Measurements from ENCODE around the gene GPR132. TPM values are rescaled to one million over a fixed set of nuclear protein-coding genes. Genes with fewer than 3 reads are reported as not detected.

The GPR132 gene
- total and polyA plus RNA-seq, 2 donors (not counting 3 experiments of a cell fraction or from before 2014, with no cell fraction given), result not detected

DNA sequence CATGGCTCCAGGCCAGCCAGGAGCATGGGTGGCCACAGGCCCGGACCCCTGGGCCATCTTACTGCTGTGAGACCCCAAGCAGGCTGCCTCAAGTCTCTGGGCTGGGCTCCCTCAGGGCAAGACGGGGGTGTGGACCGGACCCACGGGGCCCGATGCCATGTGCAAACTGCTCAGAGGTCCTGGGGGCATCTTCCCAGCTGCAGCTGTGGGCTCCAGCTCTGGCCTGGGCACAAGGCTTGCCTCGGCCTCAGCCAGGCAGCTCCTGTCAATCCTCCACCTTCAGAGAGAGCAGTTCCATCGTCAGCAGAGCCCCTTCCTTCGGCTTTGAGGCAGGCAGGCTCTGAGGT lies 12.4 kb upstream of the GPR132 start:
- no TSS peak for BruUV-seq (replicated peaks)
- Histone ChIP-seq H3K4me1 (ENCODE audit: control insufficient read depth, extremely low read depth, insufficient read depth, low read length) (no peaks in the 10 kb centered on the region), H4K20me1 (replicated peaks; ENCODE audit: control insufficient read depth, extremely low read depth, insufficient read depth, low read length) (no peaks in the 10 kb centered on the region), H3K9ac (replicated peaks; ENCODE audit: extremely low read depth, insufficient read depth, low read length) (no peak overlapping the region), H2AFZ (ENCODE audit: low read depth, low read length) (no peak overlapping the region), H3K9me3 (replicated peaks; ENCODE audit: control insufficient read depth, insufficient read depth, low read length) (no peaks in the 10 kb centered on the region), H3K9me1 (replicated peaks; ENCODE audit: control insufficient read depth, extremely low read depth, insufficient read depth, low read length) (no peaks in the 10 kb centered on the region), H3K36me3 (ENCODE audit: control insufficient read depth in 2 of 2, extremely low read depth in 1 of 2, insufficient read depth in 2 of 2, low read length in 2 of 2) (no peaks in the 10 kb centered on the region), H3K4me2 (ENCODE audit: insufficient read depth, low read length) (no peak overlapping the region), H3K4me3 (replicated peaks in 1 of 3; ENCODE audit: insufficient read depth in 1 of 3, low read depth in 1 of 3, low read length in 3 of 3) (no peak overlapping the region), H3K27ac (ENCODE audit: insufficient read depth, low read depth, low read length) (no peak overlapping the region), H3K79me2 (ENCODE audit: control insufficient read depth, insufficient read depth, low read length) (no peaks in the 10 kb centered on the region), H3K27me3 (ENCODE audit: control insufficient read depth in 2 of 2, insufficient read depth in 2 of 2, low read length in 2 of 2) (no peaks in the 10 kb centered on the region)
- DNase-seq (ENCODE audit: low read depth, low spot score), result no peak
- POLR2A ChIA-PET, result no interaction called here
- TF ChIP-seq POLR2A (IDR thresholded peaks at IDR 0.05; ENCODE audit: low read depth, low read length) (no peak), JUN (IDR thresholded peaks at IDR 0.05; ENCODE audit: borderline replicate concordance, insufficient read depth, insufficient read length, low read depth) (no peak), POLR2AphosphoS5 (IDR thresholded peaks at IDR 0.05; ENCODE audit: insufficient read depth, low read depth, low read length) (no peak)
- TF ChIP-seq, protein P1, sequence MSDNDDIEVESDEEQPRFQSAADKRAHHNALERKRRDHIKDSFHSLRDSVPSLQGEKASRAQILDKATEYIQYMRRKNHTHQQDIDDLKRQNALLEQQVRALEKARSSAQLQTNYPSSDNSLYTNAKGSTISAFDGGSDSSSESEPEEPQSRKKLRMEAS (IDR thresholded peaks at IDR 0.05; ENCODE audit: insufficient read depth, insufficient read length), result no peak
- FAIRE-seq, result no peak
- intact Hi-C loops (cut with micrococcal nuclease) (no loop called here), dilution Hi-C loops (cut with MboI; ENCODE audit: extremely low pct_ligation_motif_present, low sequenced_read_pairs) (loop anchor here (10.0 kb wide), 1 partner anchor 143 kb away; no protein-coding TSS in a partner anchor)
- CTCF ChIA-PET, result interaction anchor here (0.9 kb wide), 1 partner anchor 9 kb away, joined by 4 read pairs; no protein-coding TSS in a partner anchor

DNA sequence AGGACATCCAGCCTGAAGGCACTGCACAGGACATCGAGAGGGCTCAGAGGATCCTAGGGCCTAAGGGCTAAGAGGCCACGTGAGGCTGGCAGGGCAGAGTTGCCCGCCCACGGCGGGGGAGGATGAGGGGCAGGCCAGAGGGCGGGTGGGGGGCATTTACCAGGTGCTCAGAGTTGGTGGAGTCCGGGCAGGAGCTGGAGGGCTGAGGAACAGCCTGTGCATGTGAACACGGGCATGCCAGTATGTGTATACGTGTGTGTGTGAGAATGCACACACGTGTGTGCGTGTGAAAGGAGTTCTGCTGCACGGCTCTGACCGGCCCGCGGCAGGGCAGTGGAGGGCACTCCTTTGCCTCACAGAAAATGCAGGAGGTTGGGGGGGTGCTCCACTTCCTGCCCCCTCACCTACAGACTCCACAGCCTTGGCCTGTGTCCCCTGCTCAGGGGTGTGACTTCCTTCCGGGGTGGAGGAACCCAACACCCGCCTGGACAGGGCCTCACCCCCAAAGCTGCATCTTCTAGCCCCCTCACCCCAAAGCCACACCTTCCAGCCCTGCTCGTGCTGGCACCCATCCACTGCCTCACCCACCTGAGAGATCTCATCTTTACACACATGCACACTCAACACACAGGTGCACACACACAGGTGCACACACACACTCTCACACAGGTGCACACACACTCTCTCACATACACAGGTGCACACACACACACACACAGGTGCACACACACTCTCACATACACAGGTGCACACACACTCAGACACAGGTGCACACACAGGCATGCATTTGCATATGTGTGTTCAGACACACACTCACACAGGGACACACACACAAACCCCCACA lies 11.8 kb upstream of the GPR132 start:
- ChIA-PET CTCF (interaction anchor here (0.9 to 2.0 kb wide), 3 partner anchors 10 to 13 kb away, joined by 4 to 8 read pairs (median 8); no protein-coding TSS in a partner anchor), POLR2A (no interaction called here)
- TF ChIP-seq JUN (IDR thresholded peaks at IDR 0.05; ENCODE audit: borderline replicate concordance, insufficient read depth, insufficient read length, low read depth) (no peak), EZH2 (IDR thresholded peaks at IDR 0.05; ENCODE audit: borderline replicate concordance, low read depth, low read length, severe bottlenecking) (no peak), GATA2 (IDR thresholded peaks at IDR 0.05; ENCODE audit: insufficient read depth, insufficient read length, low read depth, low read length) (no peak), POLR2A (IDR thresholded peaks at IDR 0.05; ENCODE audit: low read depth, low read length) (no peak), POLR2AphosphoS5 (IDR thresholded peaks at IDR 0.05; ENCODE audit: insufficient read depth, low read depth, low read length) (no peak), MYC (IDR thresholded peaks at IDR 0.05; ENCODE audit: low read depth, low read length) (no peak), FOS (IDR thresholded peaks at IDR 0.05; ENCODE audit: borderline replicate concordance, insufficient read depth, low read length) (no peak)
- TF ChIP-seq, protein P1 (IDR thresholded peaks at IDR 0.05; ENCODE audit: insufficient read depth, insufficient read length), result no peak
- TF ChIP-seq, protein P2, sequence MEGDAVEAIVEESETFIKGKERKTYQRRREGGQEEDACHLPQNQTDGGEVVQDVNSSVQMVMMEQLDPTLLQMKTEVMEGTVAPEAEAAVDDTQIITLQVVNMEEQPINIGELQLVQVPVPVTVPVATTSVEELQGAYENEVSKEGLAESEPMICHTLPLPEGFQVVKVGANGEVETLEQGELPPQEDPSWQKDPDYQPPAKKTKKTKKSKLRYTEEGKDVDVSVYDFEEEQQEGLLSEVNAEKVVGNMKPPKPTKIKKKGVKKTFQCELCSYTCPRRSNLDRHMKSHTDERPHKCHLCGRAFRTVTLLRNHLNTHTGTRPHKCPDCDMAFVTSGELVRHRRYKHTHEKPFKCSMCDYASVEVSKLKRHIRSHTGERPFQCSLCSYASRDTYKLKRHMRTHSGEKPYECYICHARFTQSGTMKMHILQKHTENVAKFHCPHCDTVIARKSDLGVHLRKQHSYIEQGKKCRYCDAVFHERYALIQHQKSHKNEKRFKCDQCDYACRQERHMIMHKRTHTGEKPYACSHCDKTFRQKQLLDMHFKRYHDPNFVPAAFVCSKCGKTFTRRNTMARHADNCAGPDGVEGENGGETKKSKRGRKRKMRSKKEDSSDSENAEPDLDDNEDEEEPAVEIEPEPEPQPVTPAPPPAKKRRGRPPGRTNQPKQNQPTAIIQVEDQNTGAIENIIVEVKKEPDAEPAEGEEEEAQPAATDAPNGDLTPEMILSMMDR (IDR thresholded peaks at IDR 0.05; ENCODE audit: extremely low read depth in 1 of 2, insufficient read depth in 1 of 2, low read depth in 1 of 2, low read length in 2 of 2), result no peak
- H3K4me1 ChIP-seq (ENCODE audit: control insufficient read depth, extremely low read depth, insufficient read depth, low read length), result no peaks in the 10 kb centered on the region
- FAIRE-seq, result no peak
- H3K4me3 ChIP-seq (replicated peaks in 1 of 3; ENCODE audit: insufficient read depth in 1 of 3, low read depth in 1 of 3, low read length in 3 of 3), result no peak overlapping the region
- no peaks in the 10 kb centered on the region for H3K36me3 ChIP-seq (ENCODE audit: control insufficient read depth in 2 of 2, extremely low read depth in 1 of 2, insufficient read depth in 2 of 2, low read length in 2 of 2)
- no peaks in the 10 kb centered on the region for H3K27me3 ChIP-seq (ENCODE audit: control insufficient read depth in 2 of 2, insufficient read depth in 2 of 2, low read length in 2 of 2)
- no peak overlapping the region for H3K4me2 ChIP-seq (ENCODE audit: insufficient read depth, low read length)
- no peaks in the 10 kb centered on the region for H3K9me3 ChIP-seq (replicated peaks; ENCODE audit: control insufficient read depth, insufficient read depth, low read length)
- intact Hi-C loops (cut with micrococcal nuclease), result no loop called here
- H3K9ac ChIP-seq (replicated peaks; ENCODE audit: extremely low read depth, insufficient read depth, low read length), result no peak overlapping the region
- no peak overlapping the region for H2AFZ ChIP-seq (ENCODE audit: low read depth, low read length)
- no peaks in the 10 kb centered on the region for H3K79me2 ChIP-seq (ENCODE audit: control insufficient read depth, insufficient read depth, low read length)
- no peak for DNase-seq (ENCODE audit: low read depth, low spot score)
- BruUV-seq (replicated peaks), result no TSS peak
- no peak overlapping the region for H3K27ac ChIP-seq (ENCODE audit: insufficient read depth, low read depth, low read length)
- no peaks in the 10 kb centered on the region for H4K20me1 ChIP-seq (replicated peaks; ENCODE audit: control insufficient read depth, extremely low read depth, insufficient read depth, low read length)
- no peaks in the 10 kb centered on the region for H3K9me1 ChIP-seq (replicated peaks; ENCODE audit: control insufficient read depth, extremely low read depth, insufficient read depth, low read length)
- dilution Hi-C loops (cut with MboI; ENCODE audit: extremely low pct_ligation_motif_present, low sequenced_read_pairs), result loop anchor here (10.0 kb wide), 1 partner anchor 142 kb away; no protein-coding TSS in a partner anchor
